Fibroblast of mammary gland (primary cell): Measurements from ENCODE around the gene ANKRD55.
"Not testable (repeated sequence)": the region's sequence is repeated elsewhere in the genome, so short reads cannot be mapped to it uniquely, and the experiment has no call there.

Experiments used
- DNase-seq: peaks from one replicate; pipeline ENCODE4 v3.0.0-alpha.2; 2010; ENCODE audit warnings: low read depth
- H3K4me3 ChIP-seq: 2 replicates; pipeline ENCODE4 v1.5.1; 2011; ENCODE audit warnings: low read depth, mild to moderate bottlenecking, low read length, moderate library complexity; ENCODE audit not compliant: control insufficient read depth
- TF ChIP-seq, protein P1 (sequence below): conservative IDR thresholded peaks from 2 replicates; pipeline ENCODE4 v1.5.1; 2011; ENCODE audit warnings: low read depth, low read length, inconsistent platforms; ENCODE audit not compliant: control insufficient read depth, insufficient read depth

Gene ANKRD55

GRCh38 chr5:56267856-56268255, 34.7 kb upstream of the ANKRD55 start:
- no peak overlapping the region for H3K4me3 ChIP-seq
- TF ChIP-seq, protein P1, sequence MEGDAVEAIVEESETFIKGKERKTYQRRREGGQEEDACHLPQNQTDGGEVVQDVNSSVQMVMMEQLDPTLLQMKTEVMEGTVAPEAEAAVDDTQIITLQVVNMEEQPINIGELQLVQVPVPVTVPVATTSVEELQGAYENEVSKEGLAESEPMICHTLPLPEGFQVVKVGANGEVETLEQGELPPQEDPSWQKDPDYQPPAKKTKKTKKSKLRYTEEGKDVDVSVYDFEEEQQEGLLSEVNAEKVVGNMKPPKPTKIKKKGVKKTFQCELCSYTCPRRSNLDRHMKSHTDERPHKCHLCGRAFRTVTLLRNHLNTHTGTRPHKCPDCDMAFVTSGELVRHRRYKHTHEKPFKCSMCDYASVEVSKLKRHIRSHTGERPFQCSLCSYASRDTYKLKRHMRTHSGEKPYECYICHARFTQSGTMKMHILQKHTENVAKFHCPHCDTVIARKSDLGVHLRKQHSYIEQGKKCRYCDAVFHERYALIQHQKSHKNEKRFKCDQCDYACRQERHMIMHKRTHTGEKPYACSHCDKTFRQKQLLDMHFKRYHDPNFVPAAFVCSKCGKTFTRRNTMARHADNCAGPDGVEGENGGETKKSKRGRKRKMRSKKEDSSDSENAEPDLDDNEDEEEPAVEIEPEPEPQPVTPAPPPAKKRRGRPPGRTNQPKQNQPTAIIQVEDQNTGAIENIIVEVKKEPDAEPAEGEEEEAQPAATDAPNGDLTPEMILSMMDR, result no peak
- DNase-seq, result no peak

- TF ChIP-seq, protein P1, result peak; percentile 67
- no peak overlapping the region for H3K4me3 ChIP-seq
- DNase-seq, result peak; percentile 75
These were observed 31.4 kb upstream of the ANKRD55 start for GRCh38 chr5:56264417-56265025.

- TF ChIP-seq, protein P1, result no peak
- DNase-seq, result no peak
These were observed 29.1 kb upstream of the ANKRD55 start for GRCh38 chr5:56262279-56262678.

GRCh38 chr5:56259002-56259511, 25.9 kb upstream of the ANKRD55 start:
- TF ChIP-seq, protein P1, result no peak
- DNase-seq, result peak; percentile 97
- no peak overlapping the region for H3K4me3 ChIP-seq

More at GRCh38 chr5:56262279-56262678, 29.1 kb upstream of the ANKRD55 start:
- no peak overlapping the region for H3K4me3 ChIP-seq

- not testable (repeated sequence) for H3K4me3 ChIP-seq, DNase-seq
These were observed 24.8 kb upstream of the ANKRD55 start for GRCh38 chr5:56257763-56258529.

DNA sequence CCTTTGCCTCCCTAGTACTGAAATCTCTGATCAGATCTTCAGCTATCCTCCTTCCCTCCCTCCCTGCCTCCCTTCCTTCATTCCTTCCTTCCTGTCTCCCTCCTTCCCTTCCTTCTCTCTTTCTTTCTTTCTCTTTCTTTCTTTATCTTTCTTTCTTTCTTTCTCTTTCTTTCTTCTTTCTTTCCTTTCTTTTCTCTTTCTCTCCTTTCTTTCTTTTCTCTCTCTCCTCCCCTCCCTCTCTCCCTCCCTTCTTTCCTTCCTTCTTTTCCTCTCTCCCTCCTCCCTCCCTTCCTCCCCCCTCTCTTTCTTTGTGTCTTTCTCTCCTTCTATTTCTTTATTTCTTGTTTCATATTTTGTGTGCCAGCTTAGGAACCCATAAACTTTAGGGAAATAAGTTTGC, 23.9 kb upstream of the ANKRD55 start:
- no peak for DNase-seq
- no peak overlapping the region for H3K4me3 ChIP-seq
- TF ChIP-seq, protein P1, result no peak

DNA sequence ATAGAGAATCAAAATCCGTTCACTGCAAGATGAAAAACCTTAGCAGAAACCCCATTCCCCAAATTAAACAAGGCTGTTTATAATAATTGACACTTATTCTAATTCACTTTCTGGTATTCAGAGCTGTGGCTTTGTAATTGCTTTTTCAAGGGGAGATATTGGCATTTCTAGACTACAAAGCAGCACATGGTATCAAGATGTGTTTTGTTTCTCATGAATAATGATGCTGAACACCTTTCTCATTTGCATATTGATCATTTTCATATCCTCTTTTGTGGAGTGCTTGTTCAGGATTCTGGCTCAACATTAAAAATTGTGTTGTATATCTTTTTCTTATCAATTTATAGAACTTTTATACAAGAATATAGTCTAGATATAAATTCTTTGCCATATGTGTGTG, 22.4 kb upstream of the ANKRD55 start:
- DNase-seq, result no peak
- TF ChIP-seq, protein P1, result no peak
- no peak overlapping the region for H3K4me3 ChIP-seq
